ENCODE measurements around the gene SEMA6D.

The SEMA6D gene

GRCh38 chr15:47792231-47792630 lies 74.9 kb downstream of the SEMA6D start:
- no peak for DNase-seq

GRCh38 chr15:47794252-47794914 lies 77.1 kb downstream of the SEMA6D start:
- no peak for DNase-seq

- DNase-seq = no peak
These were observed 78.6 kb downstream of the SEMA6D start for GRCh38 chr15:47795864-47796263.

- no peak for DNase-seq
These were observed 79.0 kb downstream of the SEMA6D start for GRCh38 chr15:47796339-47796738.

GRCh38 chr15:47796830-47797229 lies 79.5 kb downstream of the SEMA6D start:
- no peak for DNase-seq

GRCh38 chr15:47801522-47801921 lies 84.2 kb downstream of the SEMA6D start:
- no peak for DNase-seq

- DNase-seq = no peak
These were observed 84.9 kb downstream of the SEMA6D start for GRCh38 chr15:47802216-47802615.

- no peak for DNase-seq
These were observed 86.5 kb downstream of the SEMA6D start for GRCh38 chr15:47803767-47804166.

- no peak for DNase-seq
These were observed 87.4 kb downstream of the SEMA6D start for GRCh38 chr15:47804733-47805132.

GRCh38 chr15:47806008-47806407 lies 88.7 kb downstream of the SEMA6D start:
- DNase-seq = no peak

GRCh38 chr15:47811172-47811571 lies 93.9 kb downstream of the SEMA6D start:
- DNase-seq = no peak

- no peak for DNase-seq
These were observed 95.2 kb downstream of the SEMA6D start for GRCh38 chr15:47812470-47812999.

GRCh38 chr15:47813748-47814384 lies 96.6 kb downstream of the SEMA6D start:
- DNase-seq = no peak

- DNase-seq = no peak
These were observed 97.3 kb downstream of the SEMA6D start for GRCh38 chr15:47814620-47815019.

GRCh38 chr15:47817969-47818548 lies 100.8 kb downstream of the SEMA6D start:
- DNase-seq = no peak

GRCh38 chr15:47819158-47819557 lies 101.9 kb downstream of the SEMA6D start:
- DNase-seq = no peak

GRCh38 chr15:47820057-47820746 lies 102.9 kb downstream of the SEMA6D start:
- no peak for DNase-seq

- DNase-seq = no peak
These were observed 103.5 kb downstream of the SEMA6D start for GRCh38 chr15:47820747-47821319.

- no peak for DNase-seq
These were observed 104.7 kb downstream of the SEMA6D start for GRCh38 chr15:47822048-47822447.
